GM19397 (cell line): Measurements from ENCODE around the gene KDM6B.
"Not testable (repeated sequence)": the region's sequence is repeated elsewhere in the genome, so short reads cannot be mapped to it uniquely, and the experiment has no call there.

Experiments
- ATAC-seq: cut with Tn5 transposase; IDR thresholded peaks from one replicate; pipeline ENCODE4 v1.9.1; 2021; ENCODE audit warnings: mild to moderate bottlenecking, moderate library complexity; ENCODE audit not compliant: unreplicated experiment

KDM6B gene, protein sequence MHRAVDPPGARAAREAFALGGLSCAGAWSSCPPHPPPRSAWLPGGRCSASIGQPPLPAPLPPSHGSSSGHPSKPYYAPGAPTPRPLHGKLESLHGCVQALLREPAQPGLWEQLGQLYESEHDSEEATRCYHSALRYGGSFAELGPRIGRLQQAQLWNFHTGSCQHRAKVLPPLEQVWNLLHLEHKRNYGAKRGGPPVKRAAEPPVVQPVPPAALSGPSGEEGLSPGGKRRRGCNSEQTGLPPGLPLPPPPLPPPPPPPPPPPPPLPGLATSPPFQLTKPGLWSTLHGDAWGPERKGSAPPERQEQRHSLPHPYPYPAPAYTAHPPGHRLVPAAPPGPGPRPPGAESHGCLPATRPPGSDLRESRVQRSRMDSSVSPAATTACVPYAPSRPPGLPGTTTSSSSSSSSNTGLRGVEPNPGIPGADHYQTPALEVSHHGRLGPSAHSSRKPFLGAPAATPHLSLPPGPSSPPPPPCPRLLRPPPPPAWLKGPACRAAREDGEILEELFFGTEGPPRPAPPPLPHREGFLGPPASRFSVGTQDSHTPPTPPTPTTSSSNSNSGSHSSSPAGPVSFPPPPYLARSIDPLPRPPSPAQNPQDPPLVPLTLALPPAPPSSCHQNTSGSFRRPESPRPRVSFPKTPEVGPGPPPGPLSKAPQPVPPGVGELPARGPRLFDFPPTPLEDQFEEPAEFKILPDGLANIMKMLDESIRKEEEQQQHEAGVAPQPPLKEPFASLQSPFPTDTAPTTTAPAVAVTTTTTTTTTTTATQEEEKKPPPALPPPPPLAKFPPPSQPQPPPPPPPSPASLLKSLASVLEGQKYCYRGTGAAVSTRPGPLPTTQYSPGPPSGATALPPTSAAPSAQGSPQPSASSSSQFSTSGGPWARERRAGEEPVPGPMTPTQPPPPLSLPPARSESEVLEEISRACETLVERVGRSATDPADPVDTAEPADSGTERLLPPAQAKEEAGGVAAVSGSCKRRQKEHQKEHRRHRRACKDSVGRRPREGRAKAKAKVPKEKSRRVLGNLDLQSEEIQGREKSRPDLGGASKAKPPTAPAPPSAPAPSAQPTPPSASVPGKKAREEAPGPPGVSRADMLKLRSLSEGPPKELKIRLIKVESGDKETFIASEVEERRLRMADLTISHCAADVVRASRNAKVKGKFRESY (N-terminal part only)

DNA sequence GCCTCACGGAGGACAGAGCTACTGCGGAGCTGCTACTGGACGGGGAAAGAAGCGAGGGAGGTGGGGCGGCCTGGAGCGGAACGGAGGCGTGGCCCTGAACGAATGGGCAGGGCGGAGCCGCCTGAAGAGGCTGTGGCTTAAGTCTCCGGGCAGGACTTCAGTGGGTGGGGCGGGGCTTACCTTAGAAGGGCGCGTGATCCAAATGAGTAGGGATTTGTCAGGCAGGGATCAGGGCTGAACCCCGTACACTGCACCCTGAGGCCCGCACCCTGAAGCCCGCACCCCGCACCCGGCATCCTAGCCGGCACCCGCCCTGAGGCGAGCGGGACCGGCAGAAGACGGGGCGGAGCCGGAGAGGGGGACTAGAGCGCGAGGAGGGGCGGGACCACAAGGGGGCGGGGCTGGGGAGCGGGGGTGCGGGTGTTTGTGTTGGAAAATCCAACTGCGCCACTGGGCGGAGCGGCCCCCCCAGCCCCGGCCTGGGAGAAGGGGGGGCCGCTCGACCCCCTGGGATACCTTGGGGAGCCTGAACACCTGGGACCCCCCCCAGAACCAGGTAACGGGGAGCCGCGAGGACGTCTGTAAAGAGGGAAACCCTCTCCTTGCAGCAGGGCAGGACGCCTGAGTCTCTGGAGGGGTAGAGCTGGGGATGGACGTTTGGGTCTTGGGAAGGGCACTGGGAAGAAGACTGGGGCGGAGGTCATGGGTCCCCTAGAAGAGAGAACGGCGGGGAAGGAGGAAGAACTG, at the start of gene KDM6B:
KDM6B (plus strand) TSS at position 423 of the 747 bp plus-strand sequence. CDS start 11,338 bp downstream, outside the sequence.
- peak; percentile 38 for ATAC-seq

DNA sequence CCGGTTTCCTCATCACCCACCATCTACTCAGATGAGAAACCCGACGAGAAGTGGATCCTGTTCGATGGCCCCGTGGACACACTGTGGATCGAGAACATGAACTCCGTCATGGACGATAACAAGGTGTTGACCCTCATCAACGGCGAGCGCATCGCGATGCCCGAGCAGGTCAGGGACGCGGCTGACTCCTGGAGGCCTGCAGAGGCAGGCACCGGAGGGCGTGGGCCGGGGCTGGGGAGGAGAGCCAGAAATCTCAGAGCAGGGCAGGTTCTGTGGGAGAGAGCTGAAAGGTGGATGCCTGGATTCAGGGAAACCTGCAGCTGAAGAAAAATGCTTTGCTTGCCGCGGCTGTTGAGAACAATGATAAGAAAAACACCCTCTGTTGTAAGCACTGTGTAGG, 47.2 kb upstream of the KDM6B start:
- ATAC-seq: no peak

DNA sequence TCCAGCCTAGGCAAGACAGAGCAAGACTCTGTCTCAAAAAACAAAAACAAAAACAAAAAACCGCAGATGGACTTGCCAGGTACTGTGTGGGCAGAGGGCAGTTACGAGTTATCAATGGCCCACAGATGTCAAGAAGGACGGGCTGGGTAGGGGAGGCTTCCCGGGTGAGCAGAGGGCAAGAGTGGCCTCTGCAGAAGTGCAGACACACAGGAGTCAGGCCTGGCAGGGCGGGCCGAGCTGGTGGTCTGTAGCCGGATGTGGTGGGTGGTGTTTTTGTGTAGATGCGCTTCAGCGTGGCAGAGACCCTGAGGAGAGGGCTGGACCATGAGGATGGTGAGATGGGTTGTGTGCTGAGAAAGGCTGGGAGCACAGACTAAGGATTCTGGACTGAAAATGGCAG, 44.9 kb upstream of the KDM6B start:
- ATAC-seq: no peak

DNA sequence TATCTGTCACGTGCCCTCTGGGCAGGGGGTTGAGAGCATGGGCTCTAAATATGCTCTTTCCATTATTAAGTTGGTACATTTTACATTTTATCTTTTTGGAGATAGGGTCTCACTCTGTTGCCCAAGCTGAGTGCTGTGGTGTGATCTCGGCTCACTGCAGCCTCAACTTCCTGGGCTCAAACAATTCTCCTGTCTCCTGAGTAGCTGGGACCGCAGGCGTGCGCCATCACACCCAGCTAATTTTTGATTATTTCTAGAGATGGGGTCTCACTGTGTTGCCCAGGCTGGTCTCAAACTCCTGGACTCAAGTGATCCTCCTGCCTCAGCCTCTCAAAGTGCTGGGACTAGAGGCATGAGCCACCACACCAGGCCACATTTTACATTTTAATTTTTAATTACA, 43.9 kb upstream of the KDM6B start:
- ATAC-seq: no peak

DNA sequence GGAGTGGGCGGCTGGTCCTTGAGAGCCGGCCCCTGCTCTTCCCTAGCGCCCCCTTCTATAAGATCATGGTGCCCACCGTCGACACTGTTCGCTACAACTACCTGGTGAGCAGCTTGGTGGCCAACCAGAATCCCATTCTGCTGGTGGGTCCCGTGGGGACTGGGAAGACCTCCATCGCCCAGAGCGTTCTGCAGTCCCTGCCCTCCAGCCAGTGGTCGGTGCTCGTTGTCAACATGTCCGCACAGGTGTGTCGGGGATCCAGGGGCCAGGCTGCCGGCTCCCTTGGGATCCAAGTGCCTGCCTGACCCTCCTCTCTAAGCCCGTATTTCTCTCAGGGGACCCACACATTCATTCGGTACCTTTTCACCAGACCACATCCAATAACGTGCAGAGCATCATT, 41.4 kb upstream of the KDM6B start:
- ATAC-seq: no peak

DNA sequence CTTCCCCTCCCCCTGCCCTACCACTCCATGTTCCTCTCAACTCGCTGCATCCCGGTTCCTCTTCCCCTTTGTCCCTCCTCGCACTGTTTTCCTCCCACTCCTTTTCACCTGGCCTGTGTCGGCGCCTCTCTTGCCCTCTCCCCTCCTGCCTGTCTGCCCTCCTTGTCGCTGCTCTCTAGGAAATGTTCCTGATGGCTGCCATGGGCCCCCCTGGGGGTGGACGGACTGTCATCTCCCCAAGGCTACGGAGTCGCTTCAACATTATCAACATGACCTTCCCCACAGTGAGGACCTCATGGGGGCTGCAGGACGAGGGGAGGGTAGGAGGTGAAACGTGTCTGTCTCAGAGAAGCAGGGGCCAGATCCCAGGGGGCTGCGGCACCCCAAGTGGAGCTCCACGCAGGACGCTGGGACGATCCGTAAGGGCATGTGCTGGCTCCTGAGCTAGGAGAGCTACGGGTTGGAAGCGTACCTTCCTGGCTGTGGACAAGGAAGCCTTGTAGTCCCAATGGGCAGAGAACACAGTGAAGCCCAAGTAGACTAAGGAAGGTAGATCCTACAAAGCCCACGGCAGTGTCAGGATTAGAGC, 39.8 kb upstream of the KDM6B start:
- no peak for ATAC-seq

DNA sequence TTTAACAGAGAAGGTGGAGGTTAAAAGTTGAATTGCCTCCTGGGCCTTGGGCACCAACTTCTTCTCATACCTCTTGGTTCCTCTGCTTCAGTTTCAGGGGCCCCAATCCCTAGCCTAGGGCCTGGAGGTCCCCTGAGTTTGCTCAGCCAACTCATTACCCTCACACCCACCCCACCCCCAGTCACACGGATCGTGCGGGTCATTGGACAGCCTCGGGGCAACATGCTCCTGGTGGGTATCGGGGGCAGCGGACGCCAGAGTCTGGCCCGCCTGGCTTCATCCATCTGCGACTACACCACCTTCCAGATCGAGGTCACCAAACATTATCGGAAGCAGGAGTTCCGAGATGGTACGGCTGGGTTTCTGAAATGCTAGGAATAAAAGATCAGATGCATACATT, 36.0 kb upstream of the KDM6B start:
- no peak for ATAC-seq

DNA sequence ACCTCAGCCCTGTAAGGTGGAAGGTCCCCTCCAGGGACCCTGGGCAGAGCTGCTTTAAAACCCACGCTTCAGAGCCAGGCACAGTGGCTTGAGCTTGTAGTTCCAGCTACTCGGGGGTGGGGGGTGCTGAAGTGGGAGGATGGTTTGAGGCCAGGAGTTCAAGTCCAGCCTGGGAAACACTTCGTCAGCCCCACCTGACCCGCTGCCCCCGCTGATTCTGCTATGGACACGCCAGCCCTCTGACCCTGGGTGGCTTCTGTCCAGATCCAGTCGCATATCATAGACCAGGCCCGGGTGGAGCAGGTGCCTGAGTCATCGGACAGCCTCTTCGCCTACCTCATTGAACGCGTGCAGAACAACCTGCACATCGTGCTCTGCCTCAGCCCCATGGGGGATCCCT, 35.2 kb upstream of the KDM6B start:
- no peak for ATAC-seq

DNA sequence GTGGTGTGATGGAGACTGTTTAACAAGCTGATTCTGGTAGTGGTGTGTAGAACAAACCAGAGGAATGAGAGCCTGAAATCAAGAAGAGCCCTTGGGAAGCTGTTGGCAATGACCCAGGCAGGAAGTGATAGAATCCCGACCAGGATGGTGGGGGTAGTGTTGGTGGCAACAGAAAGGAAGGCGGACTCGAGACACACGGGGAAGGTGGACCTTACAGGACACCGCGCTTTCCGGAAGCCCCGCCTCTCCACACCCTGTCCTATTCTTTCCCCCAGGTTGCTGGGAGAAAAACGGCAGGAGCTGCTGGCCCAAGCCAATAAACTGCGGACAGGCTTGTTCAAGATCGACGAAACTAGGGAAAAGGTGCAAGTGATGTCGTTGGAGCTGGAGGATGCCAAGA, 30.0 kb upstream of the KDM6B start:
- ATAC-seq: no peak

DNA sequence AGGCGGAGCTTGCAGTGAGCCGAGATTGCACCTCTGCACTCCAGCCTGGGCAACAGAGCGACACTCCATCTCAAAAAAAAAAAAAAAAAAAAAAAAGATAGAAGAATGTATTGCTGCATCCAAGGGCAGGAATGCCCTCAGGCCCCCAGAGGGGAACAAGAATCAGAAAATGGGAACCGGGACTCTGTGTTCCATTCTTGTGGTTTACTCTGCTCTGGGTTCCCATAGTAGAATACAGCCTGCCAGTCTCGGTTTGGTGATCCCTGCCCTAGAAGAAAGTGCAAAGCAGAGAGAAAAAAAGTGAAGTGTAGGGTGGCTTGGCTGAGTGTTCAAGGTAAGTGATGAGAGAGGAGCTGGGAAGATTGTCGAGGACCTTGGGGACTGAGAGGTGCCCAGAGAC, 27.4 kb upstream of the KDM6B start:
- no peak for ATAC-seq

DNA sequence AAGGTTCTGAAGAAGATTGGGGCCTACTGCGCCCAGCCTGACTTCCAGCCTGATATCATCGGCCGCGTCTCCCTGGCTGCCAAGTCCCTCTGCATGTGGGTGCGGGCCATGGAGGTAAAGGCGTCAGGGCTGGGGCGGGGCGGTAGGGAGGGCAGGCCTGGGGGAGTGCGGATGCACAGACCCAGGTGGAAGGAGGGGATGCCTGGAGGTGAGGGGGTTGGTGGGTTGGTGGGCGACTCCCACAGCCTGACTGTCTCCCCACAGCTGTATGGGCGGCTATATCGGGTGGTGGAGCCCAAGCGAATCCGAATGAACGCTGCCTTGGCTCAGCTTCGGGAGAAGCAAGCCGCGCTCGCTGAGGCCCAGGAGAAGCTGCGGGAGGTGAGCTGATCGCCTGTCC, 26.8 kb upstream of the KDM6B start:
- ATAC-seq: no peak

DNA sequence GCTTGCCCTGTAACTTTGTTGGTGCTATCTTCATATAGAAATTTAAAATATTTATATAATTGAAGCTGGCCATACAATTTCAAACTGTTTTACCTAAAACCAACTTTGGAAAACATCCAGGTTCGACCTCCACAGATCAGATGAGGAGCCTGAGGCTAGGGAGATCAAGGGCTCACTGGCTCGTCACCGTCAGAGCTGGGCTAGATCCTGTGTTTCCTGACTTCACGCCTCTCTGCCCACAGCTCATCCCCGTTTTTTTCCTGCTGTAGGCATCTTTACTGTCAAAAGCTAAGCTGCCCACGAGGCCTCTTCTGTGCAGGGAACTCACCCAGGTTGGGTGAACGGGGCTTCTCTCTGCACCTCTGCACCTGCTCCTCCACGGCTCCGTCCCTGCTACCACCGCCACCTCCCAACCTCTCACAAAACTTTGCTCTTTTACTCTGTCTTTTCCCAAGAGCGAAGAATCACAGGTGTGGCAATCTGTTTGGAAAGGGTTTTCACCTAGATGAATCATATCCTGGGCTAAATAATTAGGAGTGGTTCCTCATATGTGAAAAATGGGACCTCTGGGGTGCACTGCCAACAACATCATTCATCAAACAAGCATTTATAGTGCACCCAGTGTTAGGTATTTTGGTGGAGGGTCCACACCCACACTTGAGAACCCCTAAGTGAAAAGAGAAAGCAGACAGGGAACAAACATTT, 24.8 kb upstream of the KDM6B start:
- no peak for ATAC-seq

DNA sequence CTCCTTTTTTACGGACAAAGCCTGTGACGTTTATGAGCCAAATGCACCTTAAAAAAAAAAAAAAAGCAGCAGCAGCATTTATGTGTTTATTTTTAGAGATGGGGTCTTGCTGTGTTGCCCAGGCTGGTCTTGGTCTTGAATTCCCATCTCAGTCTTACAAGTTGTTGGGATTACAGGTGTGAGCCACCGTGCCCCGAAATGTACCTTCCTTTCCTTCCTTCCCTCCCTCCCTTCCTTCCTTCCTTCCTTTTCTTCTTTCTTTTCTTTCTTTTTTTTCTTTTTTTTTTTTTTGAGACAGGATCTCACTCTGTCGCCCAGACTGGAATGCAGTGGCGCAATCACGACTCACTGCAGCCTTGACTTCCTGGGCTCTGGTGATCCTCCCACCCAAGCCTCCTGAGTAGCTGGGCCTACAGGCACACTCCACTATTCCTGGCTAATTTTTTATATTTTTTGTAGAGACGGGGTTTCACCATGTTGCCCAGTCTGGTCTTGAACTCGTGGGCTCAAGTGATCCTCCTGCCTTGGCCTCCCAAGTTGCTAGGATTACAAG, 24.1 kb upstream of the KDM6B start:
- not testable (repeated sequence) for ATAC-seq

DNA sequence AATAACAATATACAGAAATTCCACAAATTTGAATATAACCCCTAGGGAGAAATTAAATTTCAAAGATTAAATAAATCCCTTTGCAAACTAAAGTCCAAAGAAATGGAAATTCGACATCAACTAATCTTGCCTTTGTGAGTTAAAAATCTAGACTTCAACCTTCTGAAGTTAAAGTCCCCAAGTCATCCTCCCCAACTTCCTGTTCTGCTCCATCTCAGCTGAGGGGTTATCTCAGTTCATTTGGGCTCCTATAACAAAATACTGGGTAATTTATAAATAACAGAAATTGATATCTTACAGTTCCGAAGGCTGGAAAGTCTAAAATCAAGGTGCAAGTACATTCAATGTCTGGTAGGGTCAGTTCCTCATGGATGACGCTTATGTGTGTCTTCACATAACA, 22.8 kb upstream of the KDM6B start:
- no peak for ATAC-seq

DNA sequence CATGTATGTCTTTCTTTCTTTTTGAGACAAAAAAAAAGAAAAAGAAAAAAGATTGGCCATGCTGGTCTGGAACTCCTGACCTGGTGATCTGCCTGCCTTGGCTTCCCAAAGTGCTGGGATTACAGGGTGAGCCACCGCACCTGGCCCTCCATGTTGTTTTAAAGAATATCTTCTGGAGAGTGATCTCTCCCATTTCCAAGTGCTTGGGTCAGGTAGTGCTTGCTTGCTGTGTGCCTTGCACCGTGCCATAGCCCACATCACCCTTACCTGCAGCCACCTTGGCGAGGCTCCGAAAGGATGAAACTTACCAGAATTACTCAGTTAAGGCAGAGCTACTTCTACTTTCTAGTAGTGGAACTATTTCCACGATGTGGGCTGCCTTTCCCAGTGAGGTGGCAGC, 19.0 kb upstream of the KDM6B start:
- no peak for ATAC-seq

DNA sequence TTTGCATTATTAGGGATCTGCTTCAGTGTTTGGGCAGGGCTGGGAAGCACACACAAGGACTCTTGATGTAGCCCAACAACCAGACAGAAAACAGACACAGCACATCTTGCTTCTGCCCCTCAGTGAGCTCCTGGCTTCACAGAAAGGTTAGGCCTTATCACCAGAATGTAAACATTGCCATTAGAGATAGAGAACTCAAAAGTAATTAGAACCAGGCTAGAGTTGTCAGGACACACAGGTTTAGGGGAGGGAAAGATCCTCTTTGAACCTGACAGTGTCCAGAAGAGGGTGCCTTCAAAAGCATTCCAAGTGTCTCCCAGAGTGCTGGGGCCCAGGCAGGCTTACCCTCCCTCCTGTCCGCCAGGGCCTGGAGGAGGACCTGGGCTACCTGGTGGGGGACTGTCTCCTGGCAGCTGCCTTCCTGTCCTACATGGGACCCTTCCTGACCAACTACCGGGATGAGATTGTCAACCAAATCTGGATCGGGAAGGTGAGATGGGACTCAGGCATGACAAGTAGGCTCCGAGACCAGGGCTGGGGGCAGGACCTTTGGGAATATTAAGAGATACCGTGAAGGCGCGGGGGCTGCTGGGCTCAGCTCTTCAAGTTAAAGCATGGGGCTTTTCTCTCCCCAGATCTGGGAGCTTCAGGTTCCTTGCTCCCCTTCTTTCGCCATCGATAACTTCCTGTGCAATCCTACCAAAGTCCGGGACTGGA, 16.9 kb upstream of the KDM6B start:
- no peak for ATAC-seq

DNA sequence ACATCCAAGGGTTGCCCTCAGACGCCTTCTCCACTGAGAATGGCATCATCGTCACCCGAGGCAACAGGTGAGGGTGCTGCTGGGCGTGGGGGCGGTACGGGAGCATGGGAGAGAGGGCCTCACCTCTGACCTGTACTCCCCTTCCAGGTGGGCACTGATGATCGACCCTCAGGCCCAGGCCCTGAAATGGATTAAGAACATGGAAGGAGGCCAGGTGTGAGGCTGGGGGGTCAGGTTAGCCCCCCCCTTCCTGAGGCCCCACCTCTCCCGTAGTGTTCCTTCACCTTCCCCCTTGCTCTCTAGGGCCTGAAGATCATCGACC, 16.4 kb upstream of the KDM6B start:
- no peak for ATAC-seq

DNA sequence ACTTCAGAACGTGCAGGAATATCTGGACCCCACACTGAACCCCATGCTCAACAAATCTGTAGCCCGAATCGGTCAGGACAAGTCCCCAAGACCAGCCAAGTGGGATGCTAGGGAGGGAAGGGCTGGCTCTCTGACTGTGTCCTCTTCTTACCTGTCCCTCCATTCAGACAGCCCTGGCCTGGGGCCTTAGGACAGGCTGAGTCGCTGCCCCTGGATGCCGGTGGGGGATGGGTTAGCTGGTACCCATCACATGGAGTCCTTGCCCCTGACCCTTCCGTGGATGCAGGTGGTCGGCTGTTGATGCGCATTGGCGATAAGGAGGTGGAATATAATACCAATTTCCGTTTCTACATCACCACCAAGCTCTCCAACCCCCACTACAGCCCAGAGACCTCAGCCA, 16.0 kb upstream of the KDM6B start:
- ATAC-seq: no peak
